Gastroesophageal sphincter (tissue), 4 donors: ENCODE data around the gene TXNL1. TPM values are rescaled to one million over a fixed set of nuclear protein-coding genes. Genes with fewer than 3 reads are reported as not detected.

ENCODE experiments used
- ATAC-seq: fragments of 150-250 bp; one replicate; pipeline ENCODE4 v1.9.1; 2016; ENCODE audit warnings: mild to moderate bottlenecking, moderate library complexity
- H3K27ac ChIP-seq, 4 donors: fragments of 200-600 bp; sonication (generic) in 3 of 4; 1 replicate in 3 of 4; 2 replicates in 1 of 4; pipeline ENCODE4 v1.5.1; 2016 to 2019
- H3K27me3 ChIP-seq: fragments of 200-600 bp; sonication (generic); one replicate; pipeline ENCODE4 v1.5.1; 2019
- H3K36me3 ChIP-seq, 2 donors: fragments of 200-600 bp; sonication (generic); one replicate each; pipeline ENCODE4 v1.5.1; 2019; ENCODE audit warnings: control low read depth in 1 of 2
- H3K4me1 ChIP-seq, 3 donors: fragments of 200-600 bp; sonication (generic); 1 replicate in 2 of 3; 2 replicates in 1 of 3; pipeline ENCODE4 v1.5.1; 2016 to 2019; ENCODE audit warnings: control low read depth in 2 of 3
- H3K4me3 ChIP-seq, 2 donors: fragments of 200-600 bp; sonication (generic); one replicate each; pipeline ENCODE4 v1.5.1; 2019; ENCODE audit warnings: mild to moderate bottlenecking in 1 of 2, moderate library complexity in 1 of 2
- H3K9me3 ChIP-seq, 3 donors: fragments of 200-600 bp; sonication (generic); one replicate each; pipeline ENCODE4 v1.5.1; 2017 to 2019; ENCODE audit warnings: control low read depth in 2 of 3
- EP300 ChIP-seq: sonication (generic); formaldehyde crosslinking; IDR thresholded peaks from one replicate; pipeline ENCODE4 v1.6.1; 2017; ENCODE audit warnings: antibody characterized with exemption, mild to moderate bottlenecking
- POLR2A ChIP-seq, 2 donors: fragments of 450-650 bp; IDR thresholded peaks; one replicate each; pipeline ENCODE4 v1.6.1; 2017; ENCODE audit warnings: antibody characterized with exemption in 2 of 2, mild to moderate bottlenecking in 2 of 2, moderate library complexity in 1 of 2
- POLR2AphosphoS5 ChIP-seq: sonication (generic); formaldehyde crosslinking; IDR thresholded peaks from one replicate; pipeline ENCODE4 v1.6.1; 2017; ENCODE audit warnings: antibody characterized with exemption
- WGBS, 2 donors: methylation state at CpG; one replicate each; pipeline ENCODE4 v1.1.5; 2018; ENCODE audit warnings: low coverage in 1 of 2; 5-methylcytosine and 5-hydroxymethylcytosine counted together
- total RNA-seq, 4 donors: library from RNA; depleted of rRNA; stranded (reverse); fragments of >200 nt; gene quantifications; one replicate each; pipeline ENCODE4 v1.1.0, GENCODE V29; 2016
- TF ChIP-seq, protein P1 (sequence below), 4 experiments: fragments of 200-600 bp in 2 of 4; fragments of 450-650 bp in 2 of 4; sonication (generic) in 1 of 4; IDR thresholded peaks; one replicate each; pipeline ENCODE4 v1.5.1; 2017 to 2019; ENCODE audit warnings: antibody characterized with exemption in 4 of 4, mild to moderate bottlenecking in 2 of 4, moderate library complexity in 2 of 4

TXNL1 gene
- total RNA-seq, 4 donors from 2014 or later = 43.6 to 53.0 (median 47.7) TPM

DNA sequence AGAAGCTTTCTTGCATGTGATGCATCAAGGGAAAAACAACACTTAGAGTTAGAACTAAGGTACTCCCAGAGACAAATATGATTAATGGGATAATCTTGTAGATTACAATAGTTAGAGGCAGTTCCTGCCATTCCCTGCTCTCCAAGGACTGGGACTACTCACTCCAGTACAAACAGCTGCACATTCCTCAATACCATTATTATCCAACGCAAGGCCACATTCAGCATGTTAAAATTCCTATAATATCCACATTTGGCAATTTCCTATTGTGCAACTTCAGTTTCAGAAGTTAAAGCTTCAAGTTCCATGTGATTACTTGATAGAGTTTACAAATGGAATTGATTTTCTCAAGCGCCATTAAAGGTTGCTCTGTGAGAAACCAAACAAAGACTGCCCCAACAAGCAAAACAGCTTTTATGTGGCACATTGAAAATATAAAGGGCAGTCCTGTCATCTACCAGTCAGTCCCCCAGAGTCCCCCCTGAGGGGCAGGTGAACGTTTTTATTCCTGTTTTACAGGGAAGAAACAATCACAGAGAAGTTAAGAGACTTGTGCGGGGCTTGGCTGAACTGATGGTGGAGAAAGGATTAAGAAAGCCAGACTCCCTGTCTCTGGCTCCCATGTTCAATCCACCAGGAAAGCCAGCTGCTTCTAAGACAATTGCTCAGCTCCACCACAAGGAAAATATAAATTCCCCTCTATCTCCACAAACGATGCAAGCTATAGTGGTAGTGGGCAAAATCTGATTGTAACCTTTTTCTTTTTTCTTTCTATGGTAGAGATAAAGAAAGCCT lies 72.6 kb downstream of the TXNL1 start:
- WGBS, 2 donors = 64 to 77% methylated on average over 5 of the region's 5 CpGs
- Histone ChIP-seq H3K27ac (no peak overlapping the region), H3K4me3 (no peak overlapping the region), H3K27me3 (no peaks in the 10 kb centered on the region), H3K4me1 (no peaks in the 10 kb centered on the region), H3K9me3 (no peaks in the 10 kb centered on the region), H3K36me3 (no peaks in the 10 kb centered on the region)
- TF ChIP-seq POLR2AphosphoS5 = peak; percentile 11
- TF ChIP-seq, protein P1, sequence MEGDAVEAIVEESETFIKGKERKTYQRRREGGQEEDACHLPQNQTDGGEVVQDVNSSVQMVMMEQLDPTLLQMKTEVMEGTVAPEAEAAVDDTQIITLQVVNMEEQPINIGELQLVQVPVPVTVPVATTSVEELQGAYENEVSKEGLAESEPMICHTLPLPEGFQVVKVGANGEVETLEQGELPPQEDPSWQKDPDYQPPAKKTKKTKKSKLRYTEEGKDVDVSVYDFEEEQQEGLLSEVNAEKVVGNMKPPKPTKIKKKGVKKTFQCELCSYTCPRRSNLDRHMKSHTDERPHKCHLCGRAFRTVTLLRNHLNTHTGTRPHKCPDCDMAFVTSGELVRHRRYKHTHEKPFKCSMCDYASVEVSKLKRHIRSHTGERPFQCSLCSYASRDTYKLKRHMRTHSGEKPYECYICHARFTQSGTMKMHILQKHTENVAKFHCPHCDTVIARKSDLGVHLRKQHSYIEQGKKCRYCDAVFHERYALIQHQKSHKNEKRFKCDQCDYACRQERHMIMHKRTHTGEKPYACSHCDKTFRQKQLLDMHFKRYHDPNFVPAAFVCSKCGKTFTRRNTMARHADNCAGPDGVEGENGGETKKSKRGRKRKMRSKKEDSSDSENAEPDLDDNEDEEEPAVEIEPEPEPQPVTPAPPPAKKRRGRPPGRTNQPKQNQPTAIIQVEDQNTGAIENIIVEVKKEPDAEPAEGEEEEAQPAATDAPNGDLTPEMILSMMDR (IDR thresholded peaks at IDR 0.05) = no peak
- ATAC-seq = peak; percentile 80

DNA sequence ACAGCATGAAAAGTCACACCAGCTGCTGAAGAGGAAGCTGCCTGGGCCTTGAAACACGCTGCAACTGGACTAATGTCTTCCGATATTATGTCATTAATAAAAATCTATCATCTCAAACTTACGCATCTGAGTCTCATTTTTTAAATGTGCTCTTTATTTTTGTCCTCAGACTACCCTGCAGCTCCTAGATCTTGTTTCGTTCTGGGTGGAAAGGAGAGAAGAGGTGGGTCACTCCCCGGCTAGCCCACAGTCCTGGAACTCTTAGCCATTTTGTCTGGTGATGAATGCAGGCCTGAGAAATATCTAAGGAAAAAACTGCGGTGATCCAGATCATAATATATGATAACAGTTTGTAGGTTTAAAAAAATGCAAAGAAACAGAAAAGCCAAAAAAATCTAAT lies 73.3 kb downstream of the TXNL1 start:
- no peak for ATAC-seq
- no peaks in the 10 kb centered on the region for H3K4me1 ChIP-seq
- WGBS, 2 donors = 67 to 89% methylated on average over 3 to 6 of the region's 6 CpGs
- H3K27me3 ChIP-seq = no peaks in the 10 kb centered on the region
- H3K4me3 ChIP-seq = no peak overlapping the region
- peak overlapping the region in 1 of 4 donors; percentile 29 for H3K27ac ChIP-seq
- H3K36me3 ChIP-seq = no peaks in the 10 kb centered on the region
- H3K9me3 ChIP-seq = no peaks in the 10 kb centered on the region
- TF ChIP-seq, protein P1 (IDR thresholded peaks at IDR 0.05) = no peak
- TF ChIP-seq POLR2A (IDR thresholded peaks at IDR 0.05) = no peak
- TF ChIP-seq POLR2AphosphoS5 = no peak
- no peak for TF ChIP-seq EP300

DNA sequence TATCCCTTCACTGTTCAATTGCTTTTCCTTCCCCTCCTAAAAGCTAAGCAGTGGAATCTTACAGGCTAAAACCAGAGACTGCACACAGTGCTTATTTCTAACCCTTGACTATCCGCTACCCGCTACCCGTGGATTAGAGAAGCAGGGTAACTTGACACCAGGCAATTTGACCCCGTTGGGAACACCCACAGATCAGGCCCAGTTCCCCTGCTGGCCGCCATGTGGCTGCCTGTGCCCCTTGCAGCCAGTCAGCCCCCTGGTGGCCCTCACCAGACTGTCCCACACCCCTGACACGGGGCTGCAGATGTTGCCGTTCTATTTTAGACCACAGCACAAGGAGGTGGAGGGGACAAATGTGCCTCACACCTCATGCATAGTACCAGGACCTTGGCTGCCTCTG lies 74.8 kb downstream of the TXNL1 start:
- H3K36me3 ChIP-seq = no peaks in the 10 kb centered on the region
- no peaks in the 10 kb centered on the region for H3K27me3 ChIP-seq
- H3K4me1 ChIP-seq = no peaks in the 10 kb centered on the region
- ATAC-seq = no peak
- 93 to 100% methylated on average over 4 to 5 of the region's 7 CpGs for WGBS, 2 donors
- H3K27ac ChIP-seq = no peak overlapping the region
- no peak for TF ChIP-seq EP300
- no peak overlapping the region for H3K4me3 ChIP-seq
- no peaks in the 10 kb centered on the region for H3K9me3 ChIP-seq

DNA sequence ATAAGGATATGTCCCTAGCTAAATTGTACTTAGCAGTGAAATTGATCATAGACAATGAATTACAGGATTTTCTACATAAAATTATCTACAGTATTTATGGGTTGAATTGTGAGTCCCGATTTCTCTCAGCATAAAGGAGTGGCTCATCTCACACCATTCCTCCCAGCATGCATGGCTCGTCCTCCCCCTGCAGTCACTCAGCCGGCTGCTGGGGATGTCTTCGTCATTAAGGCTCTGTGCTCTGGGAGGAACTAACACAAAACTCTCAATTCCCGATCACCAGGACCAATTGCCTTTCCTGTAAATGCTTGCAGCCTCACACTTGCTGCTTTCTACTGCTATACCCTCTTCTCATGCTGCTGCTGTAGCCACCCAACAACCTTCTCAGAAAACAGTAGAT lies 75.9 kb downstream of the TXNL1 start:
- Histone ChIP-seq H3K9me3 (no peaks in the 10 kb centered on the region), H3K4me1 (no peaks in the 10 kb centered on the region), H3K36me3 (no peaks in the 10 kb centered on the region), H3K27ac (no peak overlapping the region), H3K4me3 (no peak overlapping the region), H3K27me3 (no peaks in the 10 kb centered on the region)
- ATAC-seq = no peak
- 59% methylated on average over 5 of the region's 5 CpGs; no CpG with 5 or more reads in 1 of the 2 donors for WGBS, 2 donors
- TF ChIP-seq, protein P1 (IDR thresholded peaks at IDR 0.05) = no peak
- TF ChIP-seq POLR2A (IDR thresholded peaks at IDR 0.05) = no peak
- TF ChIP-seq EP300 = no peak
- no peak for TF ChIP-seq POLR2AphosphoS5

DNA sequence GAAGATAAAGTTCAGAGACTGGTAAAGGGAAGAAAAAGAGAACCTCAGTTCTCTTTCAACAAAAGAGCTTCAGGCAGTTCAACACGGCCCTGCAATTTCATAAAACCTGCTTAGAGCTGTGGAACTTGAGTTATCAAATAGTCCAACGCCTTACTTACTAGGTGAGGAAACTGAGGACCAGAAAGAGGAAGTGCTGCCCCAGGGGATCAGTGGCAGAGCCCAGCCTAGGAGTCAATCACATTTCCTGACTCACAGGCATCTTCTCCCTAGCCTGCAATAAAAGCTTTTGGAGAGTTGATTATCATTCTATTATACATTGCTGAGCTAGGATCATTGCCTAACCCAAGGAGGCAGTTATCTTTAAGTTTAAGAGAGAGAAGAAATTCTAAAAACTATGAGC lies 77.4 kb downstream of the TXNL1 start:
- Histone ChIP-seq H3K4me1 (no peaks in the 10 kb centered on the region), H3K36me3 (no peaks in the 10 kb centered on the region), H3K9me3 (no peaks in the 10 kb centered on the region), H3K4me3 (no peak overlapping the region), H3K27ac (no peak overlapping the region), H3K27me3 (no peaks in the 10 kb centered on the region)
- no peak for ATAC-seq
- TF ChIP-seq POLR2A (IDR thresholded peaks at IDR 0.05) (no peak), EP300 (no peak), POLR2AphosphoS5 (no peak)
- TF ChIP-seq, protein P1 (IDR thresholded peaks at IDR 0.05) = no peak
- 83 to 88% methylated on average over 1 to 2 of the region's 2 CpGs for WGBS, 2 donors
